HG03095 (cell line): ENCODE measurements around the gene CARMIL1.
"Not testable (repeated sequence)": the region's sequence is repeated elsewhere in the genome, so short reads cannot be mapped to it uniquely, and the experiment has no call there.

Experiments
- ATAC-seq: cut with Tn5 transposase; IDR thresholded peaks from one replicate; pipeline ENCODE4 v1.9.1; 2021; ENCODE audit warnings: moderate library complexity; ENCODE audit not compliant: unreplicated experiment

CARMIL1 gene

GRCh38 chr6:25275436-25275835, 3.7 kb upstream of the CARMIL1 start:
- ATAC-seq: no peak

GRCh38 chr6:25277386-25277785, 1.8 kb upstream of the CARMIL1 start:
- ATAC-seq: no peak

- no peak for ATAC-seq
These were observed 1.3 kb upstream of the CARMIL1 start for GRCh38 chr6:25277857-25278256.

GRCh38 chr6:25278261-25278913, 787 bp upstream of the CARMIL1 start:
- peak; percentile 21 for ATAC-seq

- ATAC-seq: no peak
These were observed 672 bp downstream of the CARMIL1 start for GRCh38 chr6:25279748-25280343.

- no peak for ATAC-seq
These were observed 1.3 kb downstream of the CARMIL1 start for GRCh38 chr6:25280344-25281074.

GRCh38 chr6:25286891-25287290, 7.7 kb downstream of the CARMIL1 start:
- ATAC-seq: no peak

- ATAC-seq: no peak
These were observed 8.8 kb downstream of the CARMIL1 start for GRCh38 chr6:25287941-25288340.

- ATAC-seq: no peak
These were observed 9.3 kb downstream of the CARMIL1 start for GRCh38 chr6:25288518-25288917.

GRCh38 chr6:25290306-25291060, 11.3 kb downstream of the CARMIL1 start:
- no peak for ATAC-seq

- ATAC-seq: no peak
These were observed 13.2 kb downstream of the CARMIL1 start for GRCh38 chr6:25292384-25292783.

- ATAC-seq: no peak
These were observed 16.5 kb downstream of the CARMIL1 start for GRCh38 chr6:25295651-25296050.

- no peak for ATAC-seq
These were observed 17.2 kb downstream of the CARMIL1 start for GRCh38 chr6:25296217-25296905.

GRCh38 chr6:25297039-25297441, 17.9 kb downstream of the CARMIL1 start:
- ATAC-seq: no peak

- ATAC-seq: no peak
These were observed 18.8 kb downstream of the CARMIL1 start for GRCh38 chr6:25297823-25298522.

- ATAC-seq: not testable (repeated sequence)
These were observed 19.3 kb downstream of the CARMIL1 start for GRCh38 chr6:25298523-25298865.

GRCh38 chr6:25301362-25301761, 22.2 kb downstream of the CARMIL1 start:
- ATAC-seq: no peak

- no peak for ATAC-seq
These were observed 23.0 kb downstream of the CARMIL1 start for GRCh38 chr6:25302151-25302550.

GRCh38 chr6:25302677-25303128, 23.5 kb downstream of the CARMIL1 start:
- ATAC-seq: no peak

- no peak for ATAC-seq
These were observed 24.1 kb downstream of the CARMIL1 start for GRCh38 chr6:25303254-25303653.
